GM19452 (cell line): ENCODE data around the gene CHD6.
"Not testable (repeated sequence)": the region's sequence is repeated elsewhere in the genome, so short reads cannot be mapped to it uniquely, and the experiment has no call there.

Experiments
- ATAC-seq: cut with Tn5 transposase; IDR thresholded peaks from one replicate; pipeline ENCODE4 v1.9.1; 2021; ENCODE audit not compliant: unreplicated experiment

Gene CHD6

DNA sequence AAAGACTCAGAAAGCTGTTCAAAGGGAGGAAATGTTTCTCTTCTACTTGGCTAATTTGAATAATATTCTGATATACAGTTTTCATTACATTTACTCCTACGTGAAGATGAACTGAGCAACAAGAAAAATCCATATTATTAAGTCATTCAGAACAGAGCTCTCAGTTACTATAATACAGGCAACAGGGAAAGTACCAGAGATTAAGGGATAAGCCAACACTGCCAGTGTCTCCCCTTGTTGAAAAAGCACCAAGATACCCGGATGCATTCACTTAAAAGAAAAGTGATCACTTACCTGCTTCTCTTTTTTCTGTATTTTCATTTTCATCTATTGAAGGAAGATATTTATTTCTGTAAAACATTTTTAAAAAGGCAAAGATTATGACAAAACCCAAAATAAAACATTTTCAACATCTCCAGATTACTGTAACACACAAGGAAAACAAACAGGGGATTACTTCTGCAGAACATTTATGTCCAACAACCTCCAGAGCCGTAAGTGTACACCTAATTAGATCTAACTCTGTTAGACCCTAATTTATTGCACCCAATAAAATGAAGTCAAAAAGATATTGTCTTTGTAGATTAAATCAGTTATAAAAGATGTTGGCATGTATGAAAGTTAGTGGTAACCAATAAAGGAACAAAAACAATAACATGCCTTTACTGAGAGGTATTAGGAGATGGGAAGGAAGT, 67.0 kb downstream of the CHD6 start:
- no peak for ATAC-seq

- ATAC-seq: no peak
Observed at GRCh38 chr20:41547221-41547620, 71.0 kb downstream of the CHD6 start.

DNA sequence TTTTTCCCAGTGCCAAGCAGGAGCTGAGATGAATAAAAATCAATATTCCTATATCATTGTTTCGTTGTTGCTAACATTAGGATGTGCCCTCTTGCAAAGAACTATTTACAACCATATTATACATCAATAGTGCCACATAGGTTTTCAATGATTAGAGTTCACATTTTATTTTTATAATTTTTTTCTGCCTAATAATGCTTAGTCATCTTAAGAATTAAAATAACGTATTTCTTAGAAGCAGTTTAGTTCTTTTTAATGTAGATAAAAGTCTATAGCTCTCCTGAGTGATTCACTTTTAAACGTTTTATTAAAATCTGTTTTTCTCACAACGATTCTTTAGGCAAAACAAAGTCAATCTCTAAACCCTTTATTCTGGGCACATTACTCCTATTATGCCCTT, 71.6 kb downstream of the CHD6 start:
- ATAC-seq: no peak

DNA sequence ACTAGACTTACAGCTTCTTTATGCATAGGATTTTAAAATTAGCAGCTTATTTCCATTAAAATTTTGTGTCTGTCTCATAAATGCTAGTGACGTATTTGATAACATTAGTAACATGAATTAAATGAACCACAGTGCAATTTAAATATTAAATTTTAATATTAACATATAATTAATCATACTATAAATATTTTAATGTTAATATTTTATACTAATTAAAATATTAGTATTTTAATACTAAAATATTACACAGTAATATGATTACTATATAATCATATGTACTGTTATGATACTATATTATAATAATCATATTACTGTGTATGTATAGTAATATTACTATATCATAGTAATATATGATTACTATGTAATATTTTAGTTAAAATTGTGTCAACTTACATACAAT, 73.7 kb downstream of the CHD6 start:
- no peak for ATAC-seq

GRCh38 chr20:41540918-41541317, 77.3 kb downstream of the CHD6 start:
- ATAC-seq: no peak

- no peak for ATAC-seq
Observed at GRCh38 chr20:41540459-41540858, 77.7 kb downstream of the CHD6 start.

DNA sequence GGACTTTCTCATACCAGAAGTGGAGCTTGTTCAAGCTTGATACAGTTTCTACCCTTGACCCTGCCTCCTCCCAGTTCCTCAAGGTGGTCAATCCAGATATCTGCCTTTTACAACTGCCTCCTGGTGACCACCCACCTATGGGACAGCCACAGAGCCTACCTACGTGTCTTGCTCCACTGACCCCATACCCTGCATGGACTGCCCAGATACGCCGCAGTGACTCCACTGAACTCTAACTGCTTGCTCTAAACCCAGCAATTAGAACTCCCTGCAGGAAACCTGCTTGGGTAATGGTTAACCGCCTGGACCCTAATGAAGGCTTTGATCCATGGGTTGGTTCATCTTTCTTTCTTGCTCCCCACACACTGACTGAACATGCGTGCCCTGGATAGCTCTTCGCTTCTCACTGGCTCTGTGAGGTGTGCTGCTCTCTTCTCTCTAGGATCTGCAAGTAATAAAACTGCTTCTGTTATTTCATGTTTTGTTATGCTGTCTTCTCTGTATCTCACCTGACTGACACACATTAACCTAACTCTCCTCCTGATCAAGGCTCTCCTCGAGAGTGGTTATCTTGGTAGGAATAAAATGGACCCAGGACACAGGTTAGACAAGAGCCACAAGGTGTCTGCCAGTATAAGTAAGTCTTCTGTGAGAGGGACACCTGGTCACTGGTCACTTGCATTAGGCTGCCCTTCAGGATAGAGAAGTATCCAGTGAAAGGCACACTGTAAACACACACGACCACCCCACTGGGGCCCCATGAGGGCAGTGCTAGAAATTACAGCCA, 79.2 kb downstream of the CHD6 start:
- ATAC-seq: no peak

DNA sequence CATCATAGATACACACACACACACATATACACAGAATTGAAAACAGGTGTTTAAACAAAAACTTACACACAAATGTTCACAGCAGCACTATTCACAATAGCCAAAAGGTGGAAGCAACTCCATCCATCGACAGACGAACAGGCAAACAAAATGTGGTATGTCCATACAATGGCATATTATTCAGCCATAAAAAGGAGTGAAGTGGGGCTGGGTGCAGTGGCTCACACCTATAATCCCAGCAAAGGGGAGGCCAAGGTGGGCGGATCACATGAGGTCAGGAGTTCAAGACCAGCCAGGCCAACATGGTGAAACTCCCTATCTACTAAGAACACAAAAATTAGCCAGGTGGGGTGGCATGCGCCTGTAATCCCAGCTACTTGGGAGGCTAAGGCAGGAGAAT, 80.3 kb downstream of the CHD6 start:
- ATAC-seq: no peak

DNA sequence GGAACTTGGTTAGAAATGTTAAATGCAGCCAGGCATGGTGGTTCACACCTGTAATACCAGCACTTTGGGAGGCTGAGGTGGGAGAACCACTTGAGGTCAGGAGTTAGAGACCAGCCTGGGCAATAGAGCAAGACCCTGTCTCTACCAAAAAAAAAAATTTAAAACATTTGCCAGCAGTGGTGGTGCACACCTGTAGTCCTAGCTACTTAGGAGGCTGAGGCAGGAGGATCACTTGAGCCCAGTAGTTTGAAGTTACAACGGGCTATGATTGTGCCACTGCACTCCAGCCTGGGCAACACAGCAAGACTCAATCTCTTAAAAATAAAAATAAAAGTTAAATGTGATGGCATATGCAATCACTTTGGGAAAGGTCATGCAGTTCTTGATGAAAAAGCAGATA, 82.6 kb downstream of the CHD6 start:
- ATAC-seq: not testable (repeated sequence)

DNA sequence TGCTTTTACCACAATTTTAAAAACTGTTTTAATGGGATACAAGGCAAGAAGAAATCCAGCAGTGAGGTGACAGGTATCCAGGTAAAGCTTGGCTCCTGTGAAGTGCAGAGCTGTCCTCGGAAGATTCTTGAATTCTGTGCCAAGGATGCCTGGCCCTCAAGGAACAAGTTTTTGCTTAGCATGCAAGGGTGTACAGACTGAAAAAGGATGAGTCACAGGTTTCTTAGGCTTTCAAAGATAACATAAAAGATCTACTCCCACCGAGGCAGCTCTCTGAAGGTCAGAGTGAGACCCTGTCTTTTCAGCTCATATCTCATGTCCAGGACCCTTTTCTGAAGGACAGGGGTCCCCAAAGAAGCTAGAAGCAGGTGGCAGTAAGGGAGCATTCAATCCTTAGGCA, 83.3 kb downstream of the CHD6 start:
- no peak for ATAC-seq

DNA sequence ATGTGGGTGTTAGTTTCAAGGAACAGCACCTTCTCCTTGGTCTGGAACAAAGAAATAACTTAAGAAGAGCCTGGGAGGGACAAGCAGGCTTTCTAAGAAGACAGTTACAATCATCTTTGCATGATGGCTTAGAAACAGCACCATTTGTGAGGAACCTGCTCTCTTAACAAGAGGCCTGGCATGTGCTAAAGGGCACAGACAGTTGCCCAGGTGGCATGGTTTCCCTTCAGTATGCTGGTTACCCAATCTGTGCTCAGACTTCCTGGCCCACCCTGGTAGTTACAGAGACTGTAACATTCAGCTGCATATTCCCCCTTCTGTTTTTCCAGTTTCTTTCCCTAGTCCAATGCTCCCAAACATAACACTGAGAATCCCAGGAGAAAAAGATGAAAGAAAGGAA, 84.0 kb downstream of the CHD6 start:
- no peak for ATAC-seq

DNA sequence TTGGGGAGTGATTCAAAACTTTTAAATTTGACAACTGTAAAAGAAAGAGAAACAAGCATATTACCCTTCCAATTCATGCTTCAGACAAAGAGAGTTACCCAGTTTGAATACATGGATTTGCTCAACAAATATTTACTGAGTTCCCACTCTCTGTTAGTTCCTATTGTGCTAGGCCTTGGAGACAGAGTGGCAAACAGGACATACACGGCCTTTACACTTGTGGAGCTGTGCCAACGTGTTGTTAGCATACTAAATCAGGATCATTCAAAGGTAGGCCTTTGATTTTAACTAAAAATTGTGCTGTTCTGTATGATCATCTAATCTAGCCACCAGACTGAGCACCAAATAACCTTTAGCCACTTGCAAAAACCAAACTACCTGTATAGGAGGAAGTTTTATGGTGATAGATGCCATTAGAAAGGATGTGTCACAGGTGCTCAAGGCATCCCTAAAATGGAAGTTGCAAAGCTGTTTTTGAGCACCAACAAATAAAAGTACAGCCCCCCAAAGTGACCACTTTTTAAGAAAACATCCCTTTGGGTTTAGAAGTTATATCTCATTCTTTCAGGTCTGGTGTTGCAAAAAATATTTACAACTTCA, 84.5 kb downstream of the CHD6 start:
- no peak for ATAC-seq

GRCh38 chr20:41532935-41533334, 85.2 kb downstream of the CHD6 start:
- no peak for ATAC-seq

DNA sequence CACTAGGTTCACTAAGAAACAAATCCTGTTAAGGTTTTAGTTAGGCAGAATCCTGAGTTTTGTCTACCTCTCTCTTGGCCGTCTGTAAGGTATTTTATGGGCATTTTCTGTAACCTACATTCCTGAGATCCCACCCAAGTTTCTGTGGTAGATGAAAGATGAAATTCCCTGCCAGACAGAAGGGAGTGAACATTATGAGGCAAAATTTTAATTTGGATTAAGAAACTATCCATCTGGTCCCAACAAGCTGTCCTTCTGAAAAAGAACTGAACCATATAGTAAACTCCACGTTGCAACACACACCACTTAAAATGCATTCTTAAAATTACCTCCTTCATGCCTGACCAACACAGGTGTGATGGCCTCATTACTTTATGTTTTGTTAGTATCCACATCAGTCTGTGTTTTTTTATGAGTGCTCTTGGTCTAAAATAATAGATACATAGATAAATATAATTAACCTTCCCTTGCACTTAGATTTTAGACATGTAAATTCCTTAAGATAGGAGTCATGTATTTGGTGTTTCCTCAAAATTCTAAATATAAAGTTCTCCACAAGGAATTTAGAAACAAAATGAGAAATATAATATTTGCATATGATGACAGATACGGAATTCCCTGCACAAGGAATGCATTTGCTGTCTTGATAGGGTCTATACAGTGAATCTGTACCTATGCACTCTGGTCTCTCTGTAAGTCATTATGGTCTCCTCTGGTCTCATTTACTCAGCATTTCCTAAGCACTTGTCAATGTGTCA, 86.5 kb downstream of the CHD6 start:
- ATAC-seq: no peak

DNA sequence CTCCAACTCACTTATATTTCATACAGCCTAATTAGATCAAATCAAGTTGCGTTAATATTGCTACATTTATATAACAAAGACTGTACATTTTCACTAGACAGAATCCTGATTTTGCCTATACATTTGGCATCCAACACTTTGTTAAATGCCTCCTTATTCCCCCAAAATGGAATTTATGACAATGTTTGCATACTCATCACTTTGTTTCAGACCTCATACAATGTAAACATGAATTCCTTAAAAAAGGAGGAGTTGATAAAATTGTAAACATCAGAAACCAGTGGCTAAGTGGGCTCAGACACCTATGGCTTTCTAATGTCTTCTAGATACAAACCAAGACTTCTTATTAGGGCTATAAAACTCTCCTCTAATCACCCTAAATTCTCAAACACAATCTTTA, 87.3 kb downstream of the CHD6 start:
- no peak for ATAC-seq

DNA sequence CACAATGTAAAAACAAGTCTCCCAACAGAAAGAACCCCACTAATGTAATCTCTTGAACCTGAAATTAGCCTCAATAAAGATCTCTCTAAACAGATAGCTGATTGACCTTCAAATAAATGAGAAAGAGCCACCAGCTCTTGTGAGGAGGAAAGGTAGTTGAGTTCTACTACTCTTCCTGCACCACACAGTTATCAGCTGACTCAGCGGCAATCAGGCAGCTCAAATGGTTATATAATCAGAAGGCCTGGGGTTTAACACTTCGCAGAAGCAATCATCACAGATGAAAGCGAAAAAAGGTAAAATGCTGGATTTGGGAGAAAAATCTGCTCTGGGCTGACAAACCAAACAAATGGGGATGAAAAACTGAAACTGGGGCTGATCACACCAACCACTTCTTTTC, 91.8 kb downstream of the CHD6 start:
- ATAC-seq: no peak

DNA sequence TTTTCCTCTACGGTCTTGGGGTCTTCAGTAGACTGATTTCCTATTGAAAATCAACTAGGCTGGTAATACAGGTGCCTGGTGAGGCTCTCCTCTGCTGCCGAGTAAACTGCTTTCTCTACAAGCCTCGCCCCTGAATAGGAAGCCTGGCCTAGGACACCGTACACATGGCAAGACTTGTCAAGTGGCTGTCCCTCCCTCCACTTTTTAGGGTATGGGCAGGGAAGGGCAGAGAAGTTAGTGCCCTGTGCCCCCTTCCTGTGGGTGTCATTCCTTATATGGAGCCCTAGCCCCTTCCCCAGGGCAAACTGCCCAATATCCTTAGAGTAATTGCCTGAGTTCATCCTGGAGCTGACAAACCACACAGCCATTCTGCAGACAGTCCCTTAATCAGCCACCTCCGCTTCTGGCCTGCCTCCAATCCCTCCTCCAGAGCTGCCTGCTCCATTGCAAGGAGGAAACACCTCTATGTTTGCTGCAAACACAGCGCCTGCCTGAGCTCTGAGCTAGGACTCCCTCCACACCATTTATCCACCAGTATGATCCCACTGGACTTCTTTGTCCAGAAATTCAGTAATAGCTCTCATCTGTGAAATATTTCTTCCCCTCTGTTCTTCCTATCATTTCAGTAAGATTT, 93.1 kb downstream of the CHD6 start:
- ATAC-seq: no peak

DNA sequence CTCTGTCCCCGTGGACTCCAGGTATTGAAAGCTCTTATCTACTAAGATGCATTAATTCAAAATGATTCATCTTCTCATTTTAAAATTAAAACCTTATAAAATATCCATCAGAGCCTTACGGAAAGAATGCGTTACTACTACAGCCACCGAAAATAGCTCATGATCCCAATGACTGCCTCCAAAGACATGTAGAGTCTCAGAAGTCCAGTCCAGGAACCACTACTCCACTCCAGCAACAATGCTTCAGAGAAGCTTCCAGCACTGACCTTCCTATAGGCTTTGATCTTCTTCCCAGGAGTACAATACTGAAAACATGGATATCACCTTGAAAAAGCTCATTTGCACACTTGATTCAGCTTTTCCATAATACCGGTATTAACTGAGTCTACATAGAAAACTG, 94.3 kb downstream of the CHD6 start:
- ATAC-seq: no peak

- ATAC-seq: no peak
Observed at GRCh38 chr20:41513829-41514228, 104.3 kb downstream of the CHD6 start.

- no peak for ATAC-seq
Observed at GRCh38 chr20:41512624-41513023, 105.6 kb downstream of the CHD6 start.

DNA sequence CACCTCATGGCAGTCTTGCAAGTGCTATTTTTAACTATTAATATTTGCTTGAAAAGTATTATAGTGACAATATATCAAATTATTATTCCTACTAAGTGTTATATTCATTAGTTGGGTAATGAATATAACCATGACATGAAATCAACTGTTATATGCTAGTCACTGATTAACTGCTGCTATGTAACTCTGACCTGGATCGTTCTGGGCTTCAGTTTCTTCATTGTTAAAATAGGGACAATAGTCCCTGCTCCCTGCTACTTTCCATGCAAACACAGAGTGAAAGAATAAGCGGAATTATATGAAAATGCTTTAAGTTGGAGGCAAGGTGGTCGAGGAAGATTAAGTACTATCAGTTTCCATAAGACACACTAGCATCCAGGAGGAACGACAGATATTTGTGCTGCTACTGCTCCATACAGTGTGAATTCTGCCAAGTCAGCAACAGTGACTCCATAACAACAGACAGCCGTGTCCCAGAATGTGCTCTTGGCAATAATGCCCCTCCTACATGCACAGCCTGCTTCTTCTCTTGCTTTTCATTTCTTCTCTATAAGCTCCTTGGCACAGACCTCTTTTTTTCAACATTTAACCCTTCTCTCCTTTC, 107.2 kb downstream of the CHD6 start:
- ATAC-seq: no peak
